HepG2 (cell line): Measurements from ENCODE around the gene COQ5. TPM values are rescaled to one million over a fixed set of nuclear protein-coding genes. Genes with fewer than 3 reads are reported as not detected.

Experiments
- KAT7 ChIP-seq: IDR thresholded peaks from 2 replicates; pipeline ENCODE4 v1.6.1; 2018; ENCODE audit warnings: borderline replicate concordance, missing compliant biosample characterization
- MAFG ChIP-seq: sonication (generic); formaldehyde crosslinking; IDR thresholded peaks from 2 replicates; pipeline ENCODE4 v1.5.1; 2020; ENCODE audit warnings: mild to moderate bottlenecking, missing genetic modification reagents
- MAFK ChIP-seq, 2 experiments: IDR thresholded peaks in 1 of 2; conservative IDR thresholded peaks in 1 of 2; 2 replicates each; pipeline ENCODE4 v1.6.1; 2011; ENCODE audit warnings: improper control_type of control experiment in 2 of 2, low read length in 2 of 2
- NPAS2 ChIP-seq: sonication (generic); formaldehyde crosslinking; IDR thresholded peaks from 2 replicates; pipeline ENCODE4 v1.8.0; 2022; ENCODE audit warnings: mild to moderate bottlenecking, missing genetic modification reagents, borderline replicate concordance
- SALL1 ChIP-seq: sonication (generic); formaldehyde crosslinking; IDR thresholded peaks from 2 replicates; pipeline ENCODE4 v1.8.0; 2022; ENCODE audit warnings: mild to moderate bottlenecking, missing genetic modification reagents
- SKI ChIP-seq: fragments of 450-650 bp; IDR thresholded peaks from one replicate; pipeline ENCODE4 v1.6.1; 2018; ENCODE audit warnings: mild to moderate bottlenecking; ENCODE audit not compliant: partially characterized antibody
- SP4 ChIP-seq: sonication (generic); formaldehyde crosslinking; IDR thresholded peaks from 2 replicates; pipeline ENCODE4 v1.8.1; 2023; ENCODE audit warnings: mild to moderate bottlenecking, missing genetic modification reagents
- YY1 ChIP-seq: IDR thresholded peaks from 2 replicates; pipeline ENCODE4 v1.6.1; 2011; ENCODE audit warnings: low read length, low read depth, moderate library complexity, mild to moderate bottlenecking; ENCODE audit not compliant: insufficient read depth, insufficient replicate concordance
- ZNF138 ChIP-seq: sonication (generic); formaldehyde crosslinking; IDR thresholded peaks from 2 replicates; pipeline ENCODE4 v1.5.0; 2020; ENCODE audit warnings: mild to moderate bottlenecking, low read depth, missing genetic modification reagents
- ZNF24 ChIP-seq: fragments of 450-650 bp; IDR thresholded peaks from 2 replicates; pipeline ENCODE4 v1.6.1; 2017; ENCODE audit warnings: antibody characterized with exemption, mild to moderate bottlenecking
- ZSCAN12 ChIP-seq: sonication (generic); formaldehyde crosslinking; IDR thresholded peaks from 2 replicates; pipeline ENCODE4 v1.9.0; 2021; ENCODE audit warnings: mild to moderate bottlenecking, missing genetic modification reagents
- polyA plus RNA-seq, 8 experiments: library from polyadenylated mRNA; depleted of rRNA in 3 of 8; stranded (reverse) in 7 of 8; unstranded in 1 of 8; fragments of >200 nt; fragmentation: Illumina TruSeq in 4 of 8; extraction: Trizol in 4 of 8; gene quantifications; 2 replicates each; pipeline versions ENCODE4 v1.2.1 to v1.2.3, GENCODE V29; 2011 to 2016; ENCODE audit warnings: low read depth in 4 of 8, missing spikeins in 1 of 8, mixed read lengths in 1 of 8; ENCODE audit not compliant: insufficient read depth in 1 of 8
- total RNA-seq, 5 experiments: library from RNA; depleted of rRNA; stranded (reverse); fragments of >200 nt; fragmentation: Illumina TruSeq; extraction: Trizol; gene quantifications; 2 replicates each; pipeline ENCODE4 v1.2.3, GENCODE V29; 2016; ENCODE audit warnings: low read depth in 1 of 5
- TF ChIP-seq, protein P1 (sequence below): IDR thresholded peaks from 2 replicates; pipeline ENCODE4 v1.6.1; 2018; ENCODE audit warnings: missing genetic modification reagents, mild to moderate bottlenecking, missing compliant biosample characterization
- TF ChIP-seq, protein P2 (sequence below): sonication (generic); formaldehyde crosslinking; IDR thresholded peaks from 2 replicates; pipeline ENCODE4 v1.4.0; 2020; ENCODE audit warnings: missing genetic modification reagents
- TF ChIP-seq, protein P3 (sequence below): sonication (generic); formaldehyde crosslinking; IDR thresholded peaks from 2 replicates; pipeline ENCODE4 v1.4.0; 2020; ENCODE audit warnings: low read depth, mild to moderate bottlenecking, missing genetic modification reagents
- TF ChIP-seq, protein P4 (sequence below): sonication (generic); formaldehyde crosslinking; IDR thresholded peaks from 2 replicates; pipeline ENCODE4 v1.4.0; 2020; ENCODE audit warnings: missing genetic modification reagents, borderline replicate concordance
- TF ChIP-seq, protein P5 (sequence below): sonication (generic); formaldehyde crosslinking; IDR thresholded peaks from 2 replicates; pipeline ENCODE4 v1.4.0; 2020; ENCODE audit warnings: missing genetic modification reagents, mild to moderate bottlenecking, borderline replicate concordance

The COQ5 gene
- total and polyA plus RNA-seq, 2 of the 13 experiments (the other 11 are each of a cell fraction or from before 2014, with no cell fraction given): 36.4 to 41.5 TPM

DNA sequence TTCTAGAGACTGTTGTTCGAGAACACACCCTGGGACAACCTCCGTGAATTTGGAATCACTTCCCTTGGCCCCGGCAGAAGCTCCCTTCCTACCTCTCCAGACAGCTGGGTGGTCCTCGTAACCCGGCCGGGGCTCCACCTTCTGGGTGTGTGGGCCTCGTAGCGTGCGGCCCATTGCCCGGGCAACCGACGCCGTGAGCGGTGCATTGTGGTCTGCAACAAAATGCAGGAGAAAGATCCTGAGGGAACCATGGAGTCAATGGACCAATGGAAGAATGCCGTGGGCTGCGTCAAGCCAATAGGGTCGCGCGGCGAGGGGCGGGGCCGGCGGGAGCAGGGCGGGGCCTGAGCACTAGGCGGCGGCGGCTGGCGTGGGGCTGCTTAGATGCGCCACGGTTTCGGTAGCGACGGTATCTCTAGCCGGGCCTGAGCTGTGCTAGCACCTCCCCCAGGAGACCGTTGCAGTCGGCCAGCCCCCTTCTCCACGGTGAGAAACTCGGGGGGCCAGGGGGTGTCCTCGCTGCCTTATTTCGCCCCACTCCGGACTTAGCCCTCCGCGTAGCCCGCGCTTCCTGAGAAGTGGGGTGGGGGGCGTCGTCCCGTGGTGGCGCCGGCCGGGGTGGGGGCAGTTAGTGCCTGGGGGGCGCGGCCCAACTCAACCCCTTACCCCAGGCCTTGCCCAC lies 33.1 kb downstream of the COQ5 start, which contains the start of gene DYNLL1 (continued):
- TF ChIP-seq, protein P1, sequence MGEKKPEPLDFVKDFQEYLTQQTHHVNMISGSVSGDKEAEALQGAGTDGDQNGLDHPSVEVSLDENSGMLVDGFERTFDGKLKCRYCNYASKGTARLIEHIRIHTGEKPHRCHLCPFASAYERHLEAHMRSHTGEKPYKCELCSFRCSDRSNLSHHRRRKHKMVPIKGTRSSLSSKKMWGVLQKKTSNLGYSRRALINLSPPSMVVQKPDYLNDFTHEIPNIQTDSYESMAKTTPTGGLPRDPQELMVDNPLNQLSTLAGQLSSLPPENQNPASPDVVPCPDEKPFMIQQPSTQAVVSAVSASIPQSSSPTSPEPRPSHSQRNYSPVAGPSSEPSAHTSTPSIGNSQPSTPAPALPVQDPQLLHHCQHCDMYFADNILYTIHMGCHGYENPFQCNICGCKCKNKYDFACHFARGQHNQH: peak; percentile 66; the same call in 1 of the 2 replicates
- TF ChIP-seq MAFK (conservative IDR thresholded peaks at IDR 0.05 in 1 of 2, IDR thresholded peaks at IDR 0.05 in 1 of 2; ENCODE audit: low read length in 2 of 2): no peak
- TF ChIP-seq, protein P2, sequence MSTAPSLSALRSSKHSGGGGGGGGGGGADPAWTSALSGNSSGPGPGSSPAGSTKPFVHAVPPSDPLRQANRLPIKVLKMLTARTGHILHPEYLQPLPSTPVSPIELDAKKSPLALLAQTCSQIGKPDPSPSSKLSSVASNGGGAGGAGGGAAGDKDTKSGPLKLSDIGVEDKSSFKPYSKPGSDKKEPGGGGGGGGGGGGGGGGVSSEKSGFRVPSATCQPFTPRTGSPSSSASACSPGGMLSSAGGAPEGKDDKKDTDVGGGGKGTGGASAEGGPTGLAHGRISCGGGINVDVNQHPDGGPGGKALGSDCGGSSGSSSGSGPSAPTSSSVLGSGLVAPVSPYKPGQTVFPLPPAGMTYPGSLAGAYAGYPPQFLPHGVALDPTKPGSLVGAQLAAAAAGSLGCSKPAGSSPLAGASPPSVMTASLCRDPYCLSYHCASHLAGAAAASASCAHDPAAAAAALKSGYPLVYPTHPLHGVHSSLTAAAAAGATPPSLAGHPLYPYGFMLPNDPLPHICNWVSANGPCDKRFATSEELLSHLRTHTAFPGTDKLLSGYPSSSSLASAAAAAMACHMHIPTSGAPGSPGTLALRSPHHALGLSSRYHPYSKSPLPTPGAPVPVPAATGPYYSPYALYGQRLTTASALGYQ: no peak
- TF ChIP-seq ZSCAN12 (CRISPR knock-in tag): no peak
- TF ChIP-seq SP4 (CRISPR knock-in tag): peak; percentile 84
- no peak for TF ChIP-seq NPAS2 (CRISPR knock-in tag)
- no peak for TF ChIP-seq ZNF24
- TF ChIP-seq MAFG (CRISPR knock-in tag): no peak
- TF ChIP-seq YY1: peak; percentile 54
- TF ChIP-seq, protein P3, sequence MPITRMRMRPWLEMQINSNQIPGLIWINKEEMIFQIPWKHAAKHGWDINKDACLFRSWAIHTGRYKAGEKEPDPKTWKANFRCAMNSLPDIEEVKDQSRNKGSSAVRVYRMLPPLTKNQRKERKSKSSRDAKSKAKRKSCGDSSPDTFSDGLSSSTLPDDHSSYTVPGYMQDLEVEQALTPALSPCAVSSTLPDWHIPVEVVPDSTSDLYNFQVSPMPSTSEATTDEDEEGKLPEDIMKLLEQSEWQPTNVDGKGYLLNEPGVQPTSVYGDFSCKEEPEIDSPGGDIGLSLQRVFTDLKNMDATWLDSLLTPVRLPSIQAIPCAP (CRISPR knock-in tag): no peak
- no peak for TF ChIP-seq KAT7
- peak; percentile 69 for TF ChIP-seq SALL1
- TF ChIP-seq, protein P4, sequence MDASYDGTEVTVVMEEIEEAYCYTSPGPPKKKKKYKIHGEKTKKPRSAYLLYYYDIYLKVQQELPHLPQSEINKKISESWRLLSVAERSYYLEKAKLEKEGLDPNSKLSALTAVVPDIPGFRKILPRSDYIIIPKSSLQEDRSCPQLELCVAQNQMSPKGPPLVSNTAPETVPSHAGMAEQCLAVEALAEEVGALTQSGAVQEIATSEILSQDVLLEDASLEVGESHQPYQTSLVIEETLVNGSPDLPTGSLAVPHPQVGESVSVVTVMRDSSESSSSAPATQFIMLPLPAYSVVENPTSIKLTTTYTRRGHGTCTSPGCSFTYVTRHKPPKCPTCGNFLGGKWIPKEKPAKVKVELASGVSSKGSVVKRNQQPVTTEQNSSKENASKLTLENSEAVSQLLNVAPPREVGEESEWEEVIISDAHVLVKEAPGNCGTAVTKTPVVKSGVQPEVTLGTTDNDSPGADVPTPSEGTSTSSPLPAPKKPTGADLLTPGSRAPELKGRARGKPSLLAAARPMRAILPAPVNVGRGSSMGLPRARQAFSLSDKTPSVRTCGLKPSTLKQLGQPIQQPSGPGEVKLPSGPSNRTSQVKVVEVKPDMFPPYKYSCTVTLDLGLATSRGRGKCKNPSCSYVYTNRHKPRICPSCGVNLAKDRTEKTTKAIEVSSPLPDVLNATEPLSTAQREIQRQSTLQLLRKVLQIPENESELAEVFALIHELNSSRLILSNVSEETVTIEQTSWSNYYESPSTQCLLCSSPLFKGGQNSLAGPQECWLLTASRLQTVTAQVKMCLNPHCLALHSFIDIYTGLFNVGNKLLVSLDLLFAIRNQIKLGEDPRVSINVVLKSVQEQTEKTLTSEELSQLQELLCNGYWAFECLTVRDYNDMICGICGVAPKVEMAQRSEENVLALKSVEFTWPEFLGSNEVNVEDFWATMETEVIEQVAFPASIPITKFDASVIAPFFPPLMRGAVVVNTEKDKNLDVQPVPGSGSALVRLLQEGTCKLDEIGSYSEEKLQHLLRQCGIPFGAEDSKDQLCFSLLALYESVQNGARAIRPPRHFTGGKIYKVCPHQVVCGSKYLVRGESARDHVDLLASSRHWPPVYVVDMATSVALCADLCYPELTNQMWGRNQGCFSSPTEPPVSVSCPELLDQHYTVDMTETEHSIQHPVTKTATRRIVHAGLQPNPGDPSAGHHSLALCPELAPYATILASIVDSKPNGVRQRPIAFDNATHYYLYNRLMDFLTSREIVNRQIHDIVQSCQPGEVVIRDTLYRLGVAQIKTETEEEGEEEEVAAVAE (CRISPR knock-in tag): no peak; the same call in 1 of the 2 replicates
- TF ChIP-seq, protein P5, sequence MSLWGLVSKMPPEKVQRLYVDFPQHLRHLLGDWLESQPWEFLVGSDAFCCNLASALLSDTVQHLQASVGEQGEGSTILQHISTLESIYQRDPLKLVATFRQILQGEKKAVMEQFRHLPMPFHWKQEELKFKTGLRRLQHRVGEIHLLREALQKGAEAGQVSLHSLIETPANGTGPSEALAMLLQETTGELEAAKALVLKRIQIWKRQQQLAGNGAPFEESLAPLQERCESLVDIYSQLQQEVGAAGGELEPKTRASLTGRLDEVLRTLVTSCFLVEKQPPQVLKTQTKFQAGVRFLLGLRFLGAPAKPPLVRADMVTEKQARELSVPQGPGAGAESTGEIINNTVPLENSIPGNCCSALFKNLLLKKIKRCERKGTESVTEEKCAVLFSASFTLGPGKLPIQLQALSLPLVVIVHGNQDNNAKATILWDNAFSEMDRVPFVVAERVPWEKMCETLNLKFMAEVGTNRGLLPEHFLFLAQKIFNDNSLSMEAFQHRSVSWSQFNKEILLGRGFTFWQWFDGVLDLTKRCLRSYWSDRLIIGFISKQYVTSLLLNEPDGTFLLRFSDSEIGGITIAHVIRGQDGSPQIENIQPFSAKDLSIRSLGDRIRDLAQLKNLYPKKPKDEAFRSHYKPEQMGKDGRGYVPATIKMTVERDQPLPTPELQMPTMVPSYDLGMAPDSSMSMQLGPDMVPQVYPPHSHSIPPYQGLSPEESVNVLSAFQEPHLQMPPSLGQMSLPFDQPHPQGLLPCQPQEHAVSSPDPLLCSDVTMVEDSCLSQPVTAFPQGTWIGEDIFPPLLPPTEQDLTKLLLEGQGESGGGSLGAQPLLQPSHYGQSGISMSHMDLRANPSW (CRISPR knock-in tag): no peak
- TF ChIP-seq SKI: peak; percentile 16
- TF ChIP-seq ZNF138: no peak
